Amygdala (tissue), 56 donors: ENCODE measurements around the gene SYT4.
"Not testable (repeated sequence)": the region's sequence is repeated elsewhere in the genome, so short reads cannot be mapped to it uniquely, and the experiment has no call there.

Source experiments
- DNase-seq, 56 donors: peaks; one replicate each; lab custom pipeline; 2025; lab: John Stamatoyannopoulos, UW

Gene SYT4

DNA sequence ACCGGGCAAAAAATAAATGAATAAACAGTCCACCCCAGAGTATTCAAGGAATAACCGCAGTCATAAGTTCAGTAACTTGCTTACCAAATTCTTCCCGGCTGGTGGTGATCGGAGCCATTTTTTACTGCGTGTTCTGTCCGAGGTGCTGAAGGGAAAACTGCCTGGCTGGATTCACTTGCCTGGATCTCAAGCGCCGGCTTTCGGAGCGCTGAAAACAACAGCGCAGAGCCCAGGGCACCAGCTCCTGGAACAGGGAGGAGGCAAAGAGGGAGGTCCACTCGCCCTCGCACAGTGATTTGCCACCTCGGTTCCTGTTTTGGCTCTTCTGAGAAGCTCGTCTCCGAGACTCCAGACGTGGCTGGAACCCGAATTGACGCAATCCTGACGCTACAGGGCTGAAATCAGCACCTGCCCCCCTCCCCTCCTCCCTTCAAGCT is at the start of gene SYT4:
Gene SYT4, minus strand, starts transcription at position 327 of the 437 bp plus-strand sequence. Its CDS starts 209 bp downstream, at position 118.
- peak in 53 of 56 donors; percentile 3 to 81 (median 51) for DNase-seq

GRCh38 chr18:43322132-43322531 is 44.8 kb upstream of the SYT4 start:
- no peak for DNase-seq

DNA sequence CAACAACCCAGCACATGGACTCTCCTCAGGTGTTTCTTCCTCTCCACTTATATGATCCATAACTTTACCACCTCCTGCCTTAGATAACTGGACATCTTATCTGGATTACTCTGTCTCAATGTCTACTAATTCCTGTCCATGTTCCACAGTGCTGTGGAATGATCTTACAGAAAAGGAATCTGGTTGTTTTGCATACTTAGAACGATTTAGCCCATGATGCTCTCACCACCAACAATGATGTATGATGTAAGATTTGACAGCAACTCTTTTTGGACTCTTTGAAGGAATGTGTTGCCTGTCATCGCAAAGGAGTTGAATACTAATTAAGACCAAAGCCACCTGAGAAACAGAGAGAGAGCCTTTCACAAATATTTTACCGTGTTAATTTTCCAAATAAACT is 37.7 kb upstream of the SYT4 start:
- no peak for DNase-seq

- no peak for DNase-seq
Observed at GRCh38 chr18:43312891-43313290, 35.6 kb upstream of the SYT4 start.

DNA sequence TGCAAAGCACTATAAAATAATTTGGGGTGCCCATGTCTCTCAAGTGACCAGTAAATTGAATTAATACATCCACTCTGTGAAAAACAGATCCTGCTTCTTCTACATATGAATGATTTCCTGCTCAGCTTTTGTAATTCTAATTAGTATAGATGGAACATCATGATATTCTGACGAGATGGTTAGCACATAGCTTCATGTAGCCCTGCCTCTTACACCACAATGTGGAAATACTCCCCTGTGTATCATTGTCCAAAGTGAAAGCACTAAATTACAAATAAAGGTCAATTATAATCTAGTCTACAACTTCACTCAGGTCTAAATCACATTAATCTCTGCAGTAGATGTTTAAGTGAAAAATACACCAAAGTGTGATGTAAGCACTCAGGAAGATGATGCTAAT is 32.9 kb upstream of the SYT4 start:
- DNase-seq: no peak

- DNase-seq: no peak
Observed at GRCh38 chr18:43303376-43303775, 26.1 kb upstream of the SYT4 start.

DNA sequence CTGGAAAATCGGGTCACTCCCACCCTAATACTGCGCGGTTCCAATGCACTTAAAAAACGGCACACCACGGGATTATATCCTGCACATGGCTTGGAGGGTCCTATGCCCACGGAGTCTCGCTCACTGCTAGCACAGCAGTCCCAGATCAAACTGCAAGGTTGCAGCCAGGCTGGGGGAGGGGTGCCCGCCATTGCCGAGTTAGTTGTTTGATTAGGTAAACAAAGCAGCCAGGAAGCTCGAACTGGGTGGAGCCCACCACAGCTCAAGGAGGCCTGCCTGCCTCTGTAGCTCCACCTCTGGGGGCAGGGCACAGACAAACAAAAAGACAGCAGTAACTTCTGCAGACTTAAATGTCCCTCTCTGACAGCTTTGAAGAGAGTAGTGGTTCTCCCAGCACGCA is 8.9 kb upstream of the SYT4 start:
- not testable (repeated sequence) for DNase-seq

DNA sequence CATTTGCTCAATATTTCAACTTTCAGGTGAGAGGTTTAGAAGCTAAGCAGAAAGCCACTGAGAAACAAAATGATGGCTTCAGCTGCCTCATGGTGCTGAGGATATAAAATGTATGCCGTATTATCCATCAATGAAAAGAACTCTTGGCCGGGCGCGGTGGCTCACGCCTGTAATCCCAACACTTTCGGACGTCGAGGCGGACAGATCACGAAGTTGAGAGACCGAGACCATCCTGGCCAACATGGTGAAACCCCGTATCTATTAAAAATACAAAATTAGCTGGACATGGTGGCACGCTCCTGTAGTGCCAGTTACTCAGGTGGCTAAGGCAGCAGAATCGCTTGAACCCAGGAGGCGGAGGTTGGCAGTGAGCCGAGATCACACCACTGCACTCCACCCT is 6.0 kb upstream of the SYT4 start:
- DNase-seq: no peak

DNA sequence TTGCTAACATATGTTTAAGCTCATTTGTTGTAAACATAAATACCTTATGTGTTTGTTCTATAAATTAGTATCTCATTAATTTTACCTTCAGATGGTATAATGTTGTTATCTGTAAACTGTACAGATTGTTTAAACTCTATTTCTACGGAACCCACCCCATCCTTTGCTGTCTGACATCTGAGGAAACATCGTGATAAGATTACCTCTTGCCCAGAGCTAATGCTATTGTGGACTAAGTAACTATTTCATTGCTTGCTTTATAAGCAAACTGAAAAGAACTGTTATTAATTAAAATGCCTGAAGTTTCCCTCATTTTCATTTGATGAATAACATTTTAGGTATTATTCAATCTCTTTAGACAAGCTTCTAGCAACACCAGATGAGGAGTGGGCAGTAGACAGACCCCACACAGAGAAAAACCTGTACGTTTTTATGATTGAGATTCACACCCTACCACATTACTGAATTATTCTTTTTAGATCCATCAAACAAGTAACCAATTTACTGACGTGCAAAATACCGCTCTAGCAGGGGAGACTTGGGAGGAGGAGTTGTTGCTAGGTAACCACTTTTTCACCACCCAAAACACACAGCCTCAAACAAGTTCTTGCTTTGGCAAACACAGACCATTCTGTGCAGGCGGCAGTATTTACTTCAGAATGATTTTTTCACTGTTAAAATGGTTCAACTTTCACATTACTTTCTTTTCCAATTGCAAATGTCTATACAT is 1.9 kb upstream of the SYT4 start:
- DNase-seq: peak in 29 of 56 donors; percentile 1 to 67 (median 19)

DNA sequence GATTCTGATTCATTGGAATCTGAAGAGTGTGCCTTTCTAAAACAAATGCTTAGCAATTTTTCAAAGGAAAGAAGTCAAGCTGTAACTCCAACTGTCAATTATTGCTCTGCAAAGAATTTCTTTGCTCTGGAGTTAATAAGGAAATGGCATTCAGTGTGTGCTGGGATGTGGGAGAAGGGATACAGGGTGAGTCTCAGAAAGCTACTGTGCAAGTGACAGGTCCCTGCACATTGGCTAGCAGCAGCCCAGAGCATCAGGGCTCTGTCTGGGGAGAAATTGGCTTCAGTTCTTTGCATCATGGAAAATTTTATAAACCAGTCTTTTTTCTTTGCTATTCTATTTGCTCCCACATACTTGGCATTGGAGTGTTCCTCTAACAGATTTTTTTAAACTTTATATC is 1.1 kb upstream of the SYT4 start:
- peak in 2 of 56 donors; percentile 5 to 7 for DNase-seq

GRCh38 chr18:43276491-43276890 is 799 bp downstream of the SYT4 start:
- no peak for DNase-seq

DNA sequence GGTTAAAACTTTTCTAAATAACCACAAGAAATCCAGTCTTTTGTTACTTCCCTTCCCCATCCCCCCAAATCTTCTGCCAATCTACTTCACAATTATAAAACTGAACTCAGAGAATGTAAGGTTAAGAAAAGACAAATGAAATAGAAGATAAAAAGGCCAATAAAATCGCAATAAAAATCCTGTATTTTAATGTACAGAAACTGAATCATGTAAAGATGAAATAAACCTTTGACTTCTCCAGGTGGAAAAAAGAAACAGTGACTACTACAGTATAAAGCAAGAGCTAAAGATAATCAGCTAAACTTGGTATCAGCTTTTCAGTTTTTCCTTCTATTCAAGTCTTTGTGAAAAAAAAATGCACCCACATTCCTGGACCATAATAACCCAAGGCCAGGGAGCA is 1.7 kb downstream of the SYT4 start:
- no peak for DNase-seq

DNA sequence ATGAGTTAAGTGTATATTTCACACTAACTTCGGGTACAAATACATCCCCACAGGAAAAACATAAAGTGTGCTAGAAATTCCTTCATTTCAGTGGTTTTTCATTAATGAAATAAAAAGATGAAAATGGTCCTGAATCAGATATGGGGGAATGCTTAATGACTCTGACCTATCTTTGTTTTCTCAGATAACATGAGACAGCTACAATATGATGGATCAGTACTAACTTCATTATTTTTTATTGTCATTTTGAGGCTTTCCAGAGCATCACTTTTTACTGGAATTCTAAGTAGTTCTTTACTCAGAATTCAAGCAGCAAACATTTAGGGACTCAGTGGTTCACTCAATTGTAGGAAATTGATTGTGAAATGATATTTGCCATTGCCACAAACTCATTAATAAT is 2.8 kb downstream of the SYT4 start:
- DNase-seq: no peak

GRCh38 chr18:43271593-43272432 is 5.5 kb downstream of the SYT4 start:
- peak in 5 of 56 donors; percentile 1 to 44 (median 2) for DNase-seq

GRCh38 chr18:43267818-43268217 is 9.5 kb downstream of the SYT4 start:
- no peak for DNase-seq

GRCh38 chr18:43265465-43265864 is 11.8 kb downstream of the SYT4 start:
- DNase-seq: no peak

DNA sequence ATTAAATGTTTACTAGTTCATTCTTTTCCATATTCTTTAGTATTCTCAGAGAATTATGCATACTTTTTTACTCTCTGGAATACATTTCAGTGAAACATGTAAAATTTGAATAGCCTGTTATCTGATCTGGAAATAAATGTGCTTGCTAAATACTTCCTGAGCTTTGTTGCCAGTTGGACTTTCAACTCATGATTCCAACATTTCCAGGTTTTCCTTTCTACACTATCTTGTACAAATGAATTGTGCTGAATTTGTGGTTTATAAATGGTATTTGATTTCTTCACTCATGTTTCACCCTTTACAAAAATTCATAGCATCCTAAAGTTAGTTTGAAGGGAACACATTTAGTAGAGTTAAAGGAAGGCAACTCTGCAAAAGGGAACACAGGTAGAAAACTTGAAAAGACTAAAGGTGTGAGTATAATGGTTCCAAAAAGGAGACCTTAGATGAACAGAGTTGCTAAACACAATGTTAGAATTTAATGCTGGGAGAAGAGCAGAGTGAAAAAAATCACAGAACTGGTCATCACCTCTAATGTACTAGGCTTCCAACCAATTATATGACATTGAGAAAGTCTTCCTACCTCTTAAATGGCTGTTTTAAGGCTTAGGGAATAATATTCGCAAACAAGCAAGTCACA is 28.6 kb downstream of the SYT4 start:
- no peak for DNase-seq

GRCh38 chr18:43247944-43248343 is 29.3 kb downstream of the SYT4 start:
- no peak for DNase-seq

- no peak for DNase-seq
Observed at GRCh38 chr18:43238429-43238828, 38.9 kb downstream of the SYT4 start.

GRCh38 chr18:43236921-43237320 is 40.4 kb downstream of the SYT4 start:
- DNase-seq: no peak

DNA sequence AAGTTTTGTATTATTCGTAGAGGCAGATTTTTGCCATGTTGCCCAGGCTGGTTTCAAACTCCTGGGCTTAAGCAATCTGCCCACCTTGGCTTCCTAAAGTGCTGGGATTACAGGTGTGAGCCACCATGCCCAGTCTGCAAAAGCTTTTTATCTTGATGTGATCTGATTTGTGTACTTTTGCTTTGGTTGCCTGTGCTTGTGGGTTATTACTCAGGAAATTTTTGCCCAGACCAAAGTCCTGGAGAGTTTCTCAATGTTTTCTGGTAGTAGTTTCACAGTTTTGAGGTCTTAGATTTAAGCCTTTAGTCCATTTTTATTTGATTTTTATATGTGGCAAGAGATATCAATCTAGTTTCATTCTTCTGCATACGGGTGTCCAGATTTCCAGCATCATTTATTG is 42.4 kb downstream of the SYT4 start:
- DNase-seq: no peak
